Left colon (tissue), 2 donors: ENCODE data around the gene GPC5. TPM values are rescaled to one million over a fixed set of nuclear protein-coding genes. Genes with fewer than 3 reads are reported as not detected.

ENCODE experiments used
- ATAC-seq: fragments of 200-7000 bp; cut with Tn5 transposase; one replicate; pipeline ENCODE4 v1.9.1; 2020; ENCODE audit warnings: mild to moderate bottlenecking, moderate library complexity
- DNase-seq, 2 donors: peaks; one replicate each; pipeline ENCODE4 v3.0.0-alpha.2; 2020
- intact Hi-C, 2 donors: fragments of 100-400 bp; cut with DNase I in 1 of 2; cut with micrococcal nuclease in 1 of 2; formaldehyde crosslinking; loops; one replicate each; pipeline versions ENCODE4 v1.11.2 to v1.14.0; 2022; cut with DNase I, micrococcal nuclease
- total RNA-seq, 2 donors: library from RNA; stranded (reverse); fragmentation: NEBNext Ultra II Directional; extraction: Animal tissue kit (Norgen Biotek cat#: 25700); gene quantifications; one replicate each; pipeline ENCODE4 v1.2.1, GENCODE V29; 2021
- donor health status: DM: no; HTN: no; CAD: no.
- donor health status: DM: yes; HTN: yes; CAD: no.

GPC5 gene
- total RNA-seq, 2 donors from 2014 or later = 0.22 to 0.24 TPM

- ATAC-seq (no peak), DNase-seq (no peak)
- intact Hi-C loops = no loop called here
Observed at GRCh38 chr13:92122186-92122853, 723.9 kb downstream of the GPC5 start.

DNA sequence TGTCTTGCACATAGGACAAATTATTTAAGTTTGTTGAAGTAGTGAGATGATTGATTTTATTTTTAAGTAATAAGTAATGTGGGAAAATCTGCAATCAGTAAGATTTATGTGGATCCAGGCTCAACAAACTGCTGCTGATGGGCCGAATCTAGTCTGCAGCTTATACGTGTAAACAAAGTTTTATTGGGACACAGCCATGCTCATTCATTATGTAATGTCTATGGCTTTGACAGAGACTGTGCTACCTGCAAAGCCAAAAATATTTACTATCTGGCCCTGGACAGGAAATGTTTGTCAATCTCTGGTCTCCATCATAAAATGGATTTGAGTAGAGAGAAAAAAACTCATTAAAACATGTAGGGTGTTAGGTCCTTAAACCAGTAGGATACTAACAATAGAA lies 728.0 kb downstream of the GPC5 start:
- no peak for DNase-seq
- no peak for ATAC-seq

GRCh38 chr13:92135509-92135908 lies 737.1 kb downstream of the GPC5 start:
- intact Hi-C loops = no loop called here
- no peak for DNase-seq
- no peak for ATAC-seq

More for the DNA sequence above, 728.0 kb downstream of the GPC5 start:
- intact Hi-C loops = no loop called here

- intact Hi-C loops = no loop called here
- no peak for ATAC-seq
- DNase-seq = no peak
Observed at GRCh38 chr13:92136449-92137155, 738.2 kb downstream of the GPC5 start.

DNA sequence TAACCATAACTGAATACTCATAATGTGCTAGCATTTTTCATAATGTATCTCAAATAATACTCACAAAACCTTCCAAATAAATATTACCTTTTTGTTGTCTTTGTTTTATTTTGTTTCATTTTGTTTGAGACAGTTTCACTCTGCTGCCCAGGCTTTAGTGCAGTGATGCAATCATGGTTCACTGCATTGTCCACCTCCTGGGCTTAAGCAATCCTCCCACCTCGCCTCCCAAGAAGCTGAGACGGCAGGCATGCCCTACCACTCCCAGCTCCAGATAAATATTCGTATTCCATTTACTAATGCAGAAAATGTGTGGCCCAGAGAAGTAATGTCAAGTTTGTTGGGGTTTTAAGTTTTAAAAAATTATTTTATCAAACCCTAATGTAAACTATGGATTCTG lies 739.1 kb downstream of the GPC5 start:
- DNase-seq (no peak), ATAC-seq (no peak)
- intact Hi-C loops = no loop called here

DNA sequence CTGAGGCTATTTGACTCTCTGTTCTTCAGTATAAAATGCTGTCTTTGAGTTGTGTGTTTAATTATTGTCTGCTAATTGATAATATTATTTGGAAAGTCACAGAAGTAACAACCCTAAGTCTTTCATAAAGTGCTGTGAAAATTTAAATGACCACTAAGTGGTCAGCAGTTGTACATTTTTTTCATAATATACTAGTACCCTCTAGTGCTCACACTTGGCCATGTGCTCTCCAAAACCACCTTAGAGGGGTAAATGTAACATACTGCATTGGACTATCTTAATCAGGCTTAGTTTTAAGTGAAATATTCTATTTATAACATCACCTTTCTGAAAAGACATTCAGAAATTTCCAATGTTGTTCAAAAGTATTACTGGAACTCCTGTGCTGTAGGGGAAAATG lies 745.3 kb downstream of the GPC5 start:
- ATAC-seq (no peak), DNase-seq (no peak)
- intact Hi-C loops = no loop called here

DNA sequence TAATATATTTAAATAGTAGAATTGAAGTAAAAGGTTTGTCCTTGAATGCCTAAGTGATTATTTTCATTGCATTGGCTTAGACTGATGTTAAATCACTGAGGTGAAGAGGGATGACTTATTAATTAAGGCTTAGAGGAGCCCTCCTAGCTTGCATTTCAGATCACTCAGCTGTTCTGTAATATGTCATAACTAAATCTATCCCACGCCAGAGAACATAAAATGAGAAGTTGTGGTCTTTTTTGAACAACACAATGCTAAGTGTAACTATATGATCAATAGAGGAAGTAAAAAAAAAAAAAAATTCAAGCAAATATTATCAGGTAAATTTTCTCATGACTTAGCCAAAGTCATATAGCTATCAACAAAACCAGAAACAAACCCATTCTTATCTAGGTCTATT lies 752.2 kb downstream of the GPC5 start:
- intact Hi-C loops = no loop called here

DNA sequence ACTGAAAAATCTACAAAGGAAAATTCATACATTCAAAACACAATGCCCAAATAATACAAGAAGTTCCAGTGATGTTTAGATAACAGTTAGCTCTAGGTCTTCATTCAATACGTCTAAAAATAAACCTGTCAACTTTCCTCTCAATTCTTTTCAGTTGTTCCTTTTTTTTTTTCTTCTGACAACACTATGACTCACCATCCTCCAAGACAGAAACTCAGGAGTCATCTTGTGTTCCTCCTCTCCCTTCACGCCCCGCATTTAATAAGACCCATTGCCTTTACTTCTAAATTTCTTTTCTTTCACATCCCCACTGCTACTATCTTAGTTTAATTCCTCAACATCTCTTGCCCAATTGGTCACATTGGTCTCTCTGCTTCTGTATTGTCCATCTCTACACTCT lies 759.9 kb downstream of the GPC5 start:
- DNase-seq = no peak
- intact Hi-C loops = no loop called here
- no peak for ATAC-seq

More for the DNA sequence above, 752.2 kb downstream of the GPC5 start:
- ATAC-seq (no peak), DNase-seq (no peak)

- no peak for ATAC-seq
- intact Hi-C loops = no loop called here
- DNase-seq = no peak
Observed at GRCh38 chr13:92164822-92165221, 766.4 kb downstream of the GPC5 start.

- intact Hi-C loops = no loop called here
- no peak for DNase-seq
- ATAC-seq = no peak
Observed at GRCh38 chr13:92172191-92172590, 773.8 kb downstream of the GPC5 start.

DNA sequence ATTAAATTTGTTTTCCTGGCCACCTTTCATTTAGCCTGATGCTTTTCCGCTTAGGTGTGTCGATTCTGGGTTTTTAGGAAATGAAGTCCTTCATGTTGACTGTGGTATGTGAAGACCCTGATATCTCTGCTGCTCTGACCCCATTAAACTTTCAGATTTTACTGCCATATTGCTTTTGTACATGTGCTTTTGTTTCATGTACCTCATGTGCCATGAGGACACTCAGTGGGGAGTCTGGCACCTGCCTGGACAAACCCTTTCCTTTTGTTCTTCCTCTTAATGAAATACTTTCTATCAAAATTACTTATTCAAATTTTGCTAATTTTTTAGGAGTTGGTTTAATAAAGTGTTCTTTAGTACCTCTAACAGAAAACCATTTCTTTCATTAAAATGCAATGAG lies 774.8 kb downstream of the GPC5 start:
- DNase-seq (no peak), ATAC-seq (no peak)
- intact Hi-C loops = no loop called here

DNA sequence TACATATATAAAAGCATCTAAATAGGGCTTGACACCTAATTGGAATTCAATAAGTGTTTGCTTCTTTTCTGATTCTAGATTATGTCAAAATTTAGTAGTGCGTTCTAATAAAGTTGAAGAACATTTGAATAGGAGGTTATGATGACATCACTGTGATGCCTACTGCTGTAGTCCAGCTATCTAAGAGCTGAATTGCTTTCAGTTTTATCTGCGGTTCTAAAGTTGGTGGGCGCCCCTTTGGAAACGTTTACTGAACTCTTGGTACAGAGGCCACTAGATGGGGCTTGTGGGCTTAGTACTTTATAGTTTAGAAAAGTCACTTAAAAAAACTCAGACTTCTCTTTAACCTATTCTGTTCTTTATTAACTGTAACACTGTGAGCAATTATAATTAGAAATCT lies 776.9 kb downstream of the GPC5 start:
- DNase-seq = peak in 1 of 2 donors; percentile 25
- intact Hi-C loops = no loop called here

GRCh38 chr13:92177966-92178365 lies 779.5 kb downstream of the GPC5 start:
- DNase-seq (no peak), ATAC-seq (no peak)
- intact Hi-C loops = no loop called here

More for the DNA sequence above, 776.9 kb downstream of the GPC5 start:
- ATAC-seq = peak; percentile 33

DNA sequence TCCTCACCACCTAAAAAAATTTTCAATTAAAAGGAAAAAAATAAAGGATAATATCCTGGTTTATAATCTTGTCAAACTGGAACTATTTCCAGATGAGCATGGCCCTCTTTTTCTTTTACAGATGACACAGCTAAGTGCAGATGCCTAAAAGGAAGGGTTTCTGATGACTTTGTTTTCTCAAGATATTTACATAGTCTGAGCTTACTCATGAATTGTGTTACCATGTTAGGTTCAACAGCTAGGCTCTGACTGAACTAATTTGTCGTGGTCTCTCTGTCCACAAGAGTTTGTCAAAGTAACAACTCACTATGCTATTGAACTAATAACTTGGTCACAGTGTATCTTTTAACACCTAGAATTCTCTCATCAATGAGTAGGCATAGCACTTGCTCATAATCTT lies 780.8 kb downstream of the GPC5 start:
- intact Hi-C loops = no loop called here
- DNase-seq (no peak), ATAC-seq (no peak)

- ATAC-seq (peak; percentile 59), DNase-seq (no peak)
- intact Hi-C loops = no loop called here
Observed at GRCh38 chr13:92187378-92187989, 789.1 kb downstream of the GPC5 start.

GRCh38 chr13:92188574-92188973 lies 790.2 kb downstream of the GPC5 start:
- DNase-seq (no peak), ATAC-seq (no peak)
- intact Hi-C loops = no loop called here

DNA sequence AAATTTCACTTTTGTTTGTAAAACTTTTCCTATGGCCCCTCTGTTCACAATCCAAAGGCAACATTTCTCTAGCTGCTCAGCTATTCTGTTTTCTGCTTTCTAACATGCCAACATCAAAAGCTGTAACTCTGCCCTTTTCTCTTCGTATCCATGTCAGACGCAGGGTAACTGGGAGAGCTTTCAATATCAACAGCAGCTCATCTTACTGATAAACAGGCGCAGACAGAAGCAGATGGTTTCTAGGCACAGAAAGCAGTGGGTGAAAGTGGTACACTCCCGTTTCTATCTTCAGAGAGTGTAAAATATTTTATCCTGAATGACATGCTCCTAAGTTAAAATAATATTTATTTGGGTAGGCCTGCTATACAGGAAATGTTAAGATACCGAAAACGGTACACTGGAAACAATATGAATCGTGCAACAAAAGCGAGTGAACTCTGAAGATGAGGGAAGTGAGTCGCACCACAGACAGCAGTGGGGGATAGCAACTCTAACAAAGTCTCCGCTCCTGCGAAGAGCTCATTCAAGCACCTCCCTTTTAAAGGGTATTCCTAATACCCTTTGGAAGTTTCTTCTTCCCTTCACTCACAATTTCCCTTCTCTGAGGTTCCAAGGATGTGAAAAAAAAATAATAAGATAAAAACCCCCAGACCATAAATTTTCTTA lies 798.3 kb downstream of the GPC5 start:
- DNase-seq = no peak
- intact Hi-C loops = no loop called here
- ATAC-seq = no peak

DNA sequence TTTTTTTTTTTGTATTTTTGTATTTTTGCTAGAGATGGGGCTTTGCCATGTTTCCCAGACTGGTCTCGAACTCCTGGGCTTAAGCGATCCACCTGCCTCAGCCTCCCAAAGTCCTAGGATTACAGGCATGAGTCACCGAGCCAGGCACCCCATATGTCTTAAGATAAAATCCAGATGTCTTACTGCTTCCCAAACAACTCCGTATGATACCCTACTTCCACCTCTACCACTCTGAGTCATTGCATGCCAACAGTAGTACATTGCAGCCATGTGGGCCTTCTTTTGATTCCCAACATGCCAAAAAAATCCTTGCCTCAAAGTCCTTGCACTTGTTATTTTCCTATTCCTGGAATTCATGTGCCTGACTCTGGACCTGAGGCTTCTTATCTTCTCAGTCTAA lies 799.2 kb downstream of the GPC5 start:
- intact Hi-C loops = no loop called here
- ATAC-seq (no peak), DNase-seq (no peak)

- no peak for ATAC-seq
- DNase-seq = no peak
- intact Hi-C loops = no loop called here
Observed at GRCh38 chr13:92218615-92219014, 820.2 kb downstream of the GPC5 start.

DNA sequence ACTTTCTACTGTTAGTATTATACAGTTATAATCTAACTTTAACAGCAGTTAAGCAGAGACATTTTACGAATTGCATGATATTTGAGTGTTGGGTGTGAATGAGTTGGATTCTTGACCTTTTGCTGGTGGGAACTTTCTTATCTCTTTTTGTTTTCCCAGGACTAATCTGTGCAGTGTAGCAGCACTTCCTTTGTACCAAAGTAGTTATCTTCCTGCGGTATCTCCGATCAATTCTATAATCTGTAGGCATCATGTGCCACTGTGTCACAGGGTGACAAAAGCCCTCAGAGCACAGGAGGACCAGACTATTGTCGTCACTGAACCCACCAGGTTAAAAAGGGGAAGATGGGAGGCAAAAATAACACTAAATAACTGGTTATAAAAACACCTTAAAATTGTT lies 823.5 kb downstream of the GPC5 start:
- intact Hi-C loops = no loop called here
- ATAC-seq (peak; percentile 83), DNase-seq (no peak)
